Calu3 (cell line): ENCODE data around the gene PGM5. TPM values are rescaled to one million over a fixed set of nuclear protein-coding genes. Genes with fewer than 3 reads are reported as not detected.

ENCODE experiments used
- BruUV-seq: library from RNA; stranded (reverse); fragments of 400-500 nt; replicated peaks from 2 replicates; lab custom pipeline; 2021; lab: Mats Ljungman, UMichigan
- CTCF ChIA-PET: fragments of 300-600 bp; sonication (Branson Sonifier 250); formaldehyde crosslinking; loops from one replicate; lab custom pipeline; 2022; ENCODE audit warnings: antibody characterized with exemption; lab: Charles Lee
- DNase-seq: peaks from one replicate; pipeline ENCODE4 v3.0.0; 2022
- H3K27ac Mint-ChIP-seq: one replicate; pipeline ENCODE4 v1.8.0; 2022; ENCODE audit warnings: mixed read lengths; ENCODE audit not compliant: unreplicated experiment
- H3K27me3 Mint-ChIP-seq: one replicate; pipeline ENCODE4 v1.8.0; 2022; ENCODE audit warnings: mixed read lengths; ENCODE audit not compliant: unreplicated experiment
- H3K36me3 Mint-ChIP-seq: one replicate; pipeline ENCODE4 v1.8.0; 2022; ENCODE audit warnings: mild to moderate bottlenecking, moderate library complexity, mixed read lengths; ENCODE audit not compliant: insufficient read depth, unreplicated experiment
- H3K4me1 Mint-ChIP-seq: one replicate; pipeline ENCODE4 v1.8.0; 2022; ENCODE audit warnings: mild to moderate bottlenecking, low read depth, mixed read lengths; ENCODE audit not compliant: unreplicated experiment
- H3K4me3 Mint-ChIP-seq: one replicate; pipeline ENCODE4 v1.8.0; 2022; ENCODE audit warnings: mild to moderate bottlenecking, low read depth, moderate library complexity, mixed read lengths; ENCODE audit not compliant: unreplicated experiment
- H3K9me3 Mint-ChIP-seq: one replicate; pipeline ENCODE4 v1.8.0; 2022; ENCODE audit warnings: low read depth, mixed read lengths; ENCODE audit not compliant: unreplicated experiment
- intact Hi-C: fragments of 100-400 bp; cut with micrococcal nuclease; formaldehyde crosslinking; loops from one replicate; pipeline ENCODE4 v1.10.0; 2022; ENCODE audit not compliant: unreplicated experiment
- total RNA-seq: library from RNA; stranded (reverse); gene quantifications from 2 replicates; pipeline ENCODE4 v1.2.3, GENCODE V29; 2022
- TF ChIP-seq, protein P1 (sequence below): fragments of 200-600 bp; IDR thresholded peaks from one replicate; pipeline ENCODE4 v1.8.0; 2022; ENCODE audit warnings: antibody characterized with exemption; ENCODE audit not compliant: unreplicated experiment

The PGM5 gene
- total RNA-seq, 1 experiment from 2014 or later: 0.87 TPM

DNA sequence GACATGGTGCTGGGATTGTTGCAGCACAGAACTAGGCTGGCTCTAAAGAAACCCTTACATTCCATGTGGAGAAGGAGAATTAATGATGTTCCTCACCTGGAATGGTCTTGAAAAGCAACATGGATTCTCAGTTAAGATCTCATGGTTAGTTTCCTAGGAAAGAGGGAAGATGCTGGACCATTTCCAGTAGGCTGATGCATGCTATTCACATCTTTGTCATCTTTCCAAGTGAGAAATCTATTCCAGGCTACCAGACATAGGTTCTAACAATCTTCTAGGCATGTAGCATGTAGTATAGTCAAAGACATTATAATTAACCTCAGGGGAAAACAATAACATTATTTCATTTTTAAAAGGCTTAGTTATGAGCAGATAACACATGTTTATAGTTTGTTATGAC is 139.9 kb downstream of the PGM5 start:
- Mint-ChIP-seq H3K4me1 (peaks cover 9% of the 10 kb centered on the region), H3K27me3 (peaks cover 64% of the 10 kb centered on the region), H3K4me3 (no peak overlapping the region), H3K27ac (no peak overlapping the region), H3K36me3 (no peaks in the 10 kb centered on the region), H3K9me3 (no peaks in the 10 kb centered on the region)
- intact Hi-C loops: no loop called here
- TF ChIP-seq, protein P1, sequence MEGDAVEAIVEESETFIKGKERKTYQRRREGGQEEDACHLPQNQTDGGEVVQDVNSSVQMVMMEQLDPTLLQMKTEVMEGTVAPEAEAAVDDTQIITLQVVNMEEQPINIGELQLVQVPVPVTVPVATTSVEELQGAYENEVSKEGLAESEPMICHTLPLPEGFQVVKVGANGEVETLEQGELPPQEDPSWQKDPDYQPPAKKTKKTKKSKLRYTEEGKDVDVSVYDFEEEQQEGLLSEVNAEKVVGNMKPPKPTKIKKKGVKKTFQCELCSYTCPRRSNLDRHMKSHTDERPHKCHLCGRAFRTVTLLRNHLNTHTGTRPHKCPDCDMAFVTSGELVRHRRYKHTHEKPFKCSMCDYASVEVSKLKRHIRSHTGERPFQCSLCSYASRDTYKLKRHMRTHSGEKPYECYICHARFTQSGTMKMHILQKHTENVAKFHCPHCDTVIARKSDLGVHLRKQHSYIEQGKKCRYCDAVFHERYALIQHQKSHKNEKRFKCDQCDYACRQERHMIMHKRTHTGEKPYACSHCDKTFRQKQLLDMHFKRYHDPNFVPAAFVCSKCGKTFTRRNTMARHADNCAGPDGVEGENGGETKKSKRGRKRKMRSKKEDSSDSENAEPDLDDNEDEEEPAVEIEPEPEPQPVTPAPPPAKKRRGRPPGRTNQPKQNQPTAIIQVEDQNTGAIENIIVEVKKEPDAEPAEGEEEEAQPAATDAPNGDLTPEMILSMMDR: no peak
- BruUV-seq: no TSS peak
- no peak for DNase-seq
- CTCF ChIA-PET: no interaction called here

DNA sequence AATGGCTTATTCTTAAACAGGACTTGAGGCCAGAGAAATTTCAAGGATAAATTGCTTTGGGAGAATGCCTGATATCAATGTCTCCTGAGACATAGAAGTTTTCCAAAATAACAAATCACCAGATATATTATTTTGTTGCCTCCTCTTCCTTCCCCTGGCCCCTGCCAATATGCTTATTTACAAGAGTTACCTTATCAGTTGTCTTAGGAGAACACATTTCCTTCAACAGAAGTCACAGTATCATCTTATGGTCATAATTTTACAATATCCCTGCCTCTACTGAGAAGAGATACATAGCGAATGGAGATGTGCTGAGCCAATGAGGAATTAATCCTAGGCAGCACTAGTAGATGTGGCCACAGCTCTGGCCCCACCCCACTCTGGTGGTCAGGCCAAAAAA is 141.2 kb downstream of the PGM5 start:
- TF ChIP-seq, protein P1: no peak
- Mint-ChIP-seq H3K4me3 (no peak overlapping the region), H3K36me3 (no peaks in the 10 kb centered on the region), H3K27me3 (peaks cover 52% of the 10 kb centered on the region), H3K27ac (no peak overlapping the region), H3K4me1 (peaks cover 9% of the 10 kb centered on the region), H3K9me3 (no peaks in the 10 kb centered on the region)
- CTCF ChIA-PET: no interaction called here
- no TSS peak for BruUV-seq
- no peak for DNase-seq
- intact Hi-C loops: no loop called here

DNA sequence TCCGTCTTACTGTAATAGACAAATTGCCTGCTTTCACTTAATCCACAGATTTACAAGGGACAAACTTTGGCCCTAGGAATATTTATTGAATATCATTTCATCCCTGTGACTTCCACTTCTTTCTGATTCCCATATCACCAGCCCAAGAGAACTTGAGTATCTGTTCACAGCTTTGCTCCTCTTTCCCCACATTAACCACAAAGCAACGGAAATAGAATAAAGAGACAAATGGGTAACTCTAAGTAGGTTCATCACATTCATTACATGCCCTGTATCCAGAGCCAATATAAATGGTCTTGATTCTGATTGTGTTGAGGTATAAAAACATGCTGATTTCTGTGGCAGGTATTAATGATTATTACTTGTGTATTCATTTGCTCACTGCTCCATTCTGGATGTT is 142.4 kb downstream of the PGM5 start:
- CTCF ChIA-PET: no interaction called here
- Mint-ChIP-seq H3K27me3 (peaks cover 45% of the 10 kb centered on the region), H3K27ac (no peak overlapping the region), H3K36me3 (no peaks in the 10 kb centered on the region), H3K4me3 (no peak overlapping the region), H3K9me3 (no peaks in the 10 kb centered on the region), H3K4me1 (peaks cover 9% of the 10 kb centered on the region)
- intact Hi-C loops: no loop called here
- TF ChIP-seq, protein P1: no peak
- DNase-seq: no peak
- no TSS peak for BruUV-seq

DNA sequence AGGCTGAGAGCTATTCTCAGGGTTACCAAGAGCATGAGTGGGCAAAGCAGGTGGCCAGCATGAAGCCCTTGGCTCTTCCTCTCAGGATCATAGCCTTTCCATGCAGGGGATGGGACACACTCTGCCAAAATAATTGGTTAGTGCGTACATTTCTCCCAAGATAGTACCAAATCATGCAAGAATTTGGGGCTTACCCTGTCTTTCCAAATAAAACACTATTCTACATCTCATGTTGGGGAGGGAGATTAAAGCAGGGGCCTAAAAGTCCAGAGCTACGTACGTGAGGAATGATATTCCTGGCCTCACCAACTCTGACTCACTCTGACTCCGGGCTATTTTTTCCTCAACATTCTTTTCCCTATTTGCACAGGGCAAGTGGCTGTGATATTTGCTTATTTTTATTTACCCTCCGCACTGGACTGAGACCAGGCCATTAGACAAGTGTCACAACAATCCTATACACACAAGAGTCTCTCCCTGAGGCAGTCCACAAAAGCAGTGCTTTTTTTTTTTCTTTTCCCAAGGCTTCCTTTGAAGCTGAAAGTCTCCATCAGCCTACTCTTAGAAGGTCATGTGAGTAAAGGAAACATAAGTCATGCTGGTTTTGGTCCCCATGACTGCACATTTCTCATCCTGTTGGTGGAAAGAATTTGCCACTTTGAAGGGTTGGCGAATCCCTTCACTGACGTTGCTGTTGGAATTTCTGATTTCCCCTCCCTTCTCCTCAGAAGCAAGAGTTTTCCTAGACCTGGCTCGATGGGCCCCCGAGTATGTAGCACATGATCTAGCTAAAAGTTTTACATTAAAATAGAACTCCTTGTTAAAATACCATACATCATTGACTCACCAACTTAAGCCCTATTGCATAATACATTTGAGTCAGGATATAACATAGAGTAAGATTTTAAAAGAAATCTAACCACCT is 144.3 kb downstream of the PGM5 start:
- BruUV-seq: no TSS peak
- no peaks in the 10 kb centered on the region for H3K36me3 Mint-ChIP-seq
- no peak overlapping the region for H3K27ac Mint-ChIP-seq
- CTCF ChIA-PET: interaction anchor here (1.3 kb wide), 1 partner anchor 11 kb away, joined by 3 read pairs; no protein-coding TSS in a partner anchor
- DNase-seq: no peak
- intact Hi-C loops: loop anchor here (1.0 to 10.0 kb wide), 2 partner anchors 48 to 64 kb away; no protein-coding TSS in a partner anchor
- TF ChIP-seq, protein P1: no peak
- H3K4me3 Mint-ChIP-seq: no peak overlapping the region
- no peaks in the 10 kb centered on the region for H3K9me3 Mint-ChIP-seq
- H3K27me3 Mint-ChIP-seq: peaks cover 56% of the 10 kb centered on the region
- H3K4me1 Mint-ChIP-seq: peaks cover 9% of the 10 kb centered on the region
